ENCODE measurements around the gene C10orf88.
A peak's percentile ranks its signal among the peaks of the same experiment; 100 is the strongest.

The C10orf88 gene, protein sequence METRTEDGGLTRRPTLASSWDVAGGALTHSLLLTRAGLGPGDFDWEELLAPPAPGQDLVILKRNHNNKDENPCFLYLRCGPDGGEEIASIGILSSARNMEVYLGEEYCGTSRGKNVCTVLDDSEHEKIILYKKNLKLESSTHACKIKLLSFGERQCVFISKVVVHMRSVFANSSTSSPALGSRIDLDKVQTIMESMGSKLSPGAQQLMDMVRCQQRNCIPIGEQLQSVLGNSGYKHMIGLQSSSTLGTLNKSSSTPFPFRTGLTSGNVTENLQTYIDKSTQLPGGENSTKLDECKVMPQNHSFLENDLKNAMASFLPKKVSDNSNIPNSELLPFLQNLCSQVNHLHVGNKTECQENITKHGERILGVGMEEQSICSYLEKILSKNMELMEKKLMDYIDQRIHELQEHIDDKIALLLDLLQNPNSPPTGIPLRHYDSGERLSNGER

DNA sequence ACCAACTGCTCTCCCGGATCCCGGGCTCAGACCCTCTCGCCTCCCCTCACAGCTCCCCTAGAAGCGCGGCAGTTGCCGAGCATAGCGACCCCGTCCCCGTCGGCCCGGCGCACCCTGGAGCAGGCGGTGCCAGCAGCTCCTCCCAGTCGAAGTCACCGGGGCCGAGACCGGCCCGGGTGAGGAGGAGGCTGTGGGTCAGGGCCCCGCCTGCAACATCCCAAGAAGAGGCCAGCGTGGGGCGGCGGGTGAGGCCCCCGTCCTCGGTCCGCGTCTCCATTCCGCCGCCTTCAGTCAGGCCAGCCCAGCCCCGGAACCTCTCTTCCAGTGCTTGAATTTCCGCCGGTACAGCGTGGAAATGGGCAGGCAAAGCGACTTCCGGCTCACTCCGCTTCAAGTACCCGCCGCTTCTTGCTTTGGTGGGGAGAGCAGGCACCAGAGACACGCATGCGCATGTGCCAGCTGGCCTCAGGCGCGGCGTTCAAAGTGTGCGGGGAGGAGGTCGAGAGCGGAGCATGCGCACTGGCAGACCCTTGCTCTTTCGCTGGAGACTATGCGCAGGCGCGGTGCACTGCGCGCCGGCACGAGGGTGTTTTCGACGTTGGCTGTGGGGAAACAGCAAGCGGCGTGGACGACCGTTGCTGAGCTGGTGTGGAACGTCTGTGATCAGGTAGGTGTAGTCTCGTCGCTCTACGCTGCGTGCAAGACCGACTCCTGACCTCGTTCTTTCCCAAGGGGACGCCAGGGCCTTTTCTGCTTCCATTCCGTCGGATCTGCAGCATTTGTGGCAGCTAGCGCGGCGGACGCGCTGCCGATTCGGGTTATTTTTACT lies at the start of gene C10orf88:
TSS of gene C10orf88 (minus strand) at position 326 of the 829 bp plus-strand sequence. CDS start at position 277, 49 bp downstream.
- peak; percentile 100 for DNase-seq (ENCODE audit: low read depth)
- TF ChIP-seq, protein P1, sequence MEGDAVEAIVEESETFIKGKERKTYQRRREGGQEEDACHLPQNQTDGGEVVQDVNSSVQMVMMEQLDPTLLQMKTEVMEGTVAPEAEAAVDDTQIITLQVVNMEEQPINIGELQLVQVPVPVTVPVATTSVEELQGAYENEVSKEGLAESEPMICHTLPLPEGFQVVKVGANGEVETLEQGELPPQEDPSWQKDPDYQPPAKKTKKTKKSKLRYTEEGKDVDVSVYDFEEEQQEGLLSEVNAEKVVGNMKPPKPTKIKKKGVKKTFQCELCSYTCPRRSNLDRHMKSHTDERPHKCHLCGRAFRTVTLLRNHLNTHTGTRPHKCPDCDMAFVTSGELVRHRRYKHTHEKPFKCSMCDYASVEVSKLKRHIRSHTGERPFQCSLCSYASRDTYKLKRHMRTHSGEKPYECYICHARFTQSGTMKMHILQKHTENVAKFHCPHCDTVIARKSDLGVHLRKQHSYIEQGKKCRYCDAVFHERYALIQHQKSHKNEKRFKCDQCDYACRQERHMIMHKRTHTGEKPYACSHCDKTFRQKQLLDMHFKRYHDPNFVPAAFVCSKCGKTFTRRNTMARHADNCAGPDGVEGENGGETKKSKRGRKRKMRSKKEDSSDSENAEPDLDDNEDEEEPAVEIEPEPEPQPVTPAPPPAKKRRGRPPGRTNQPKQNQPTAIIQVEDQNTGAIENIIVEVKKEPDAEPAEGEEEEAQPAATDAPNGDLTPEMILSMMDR (IDR thresholded peaks at IDR 0.05; ENCODE audit: low read length, missing control alignments) = no peak
- peak within 1 kb of the TSS; percentile 78 for H3K4me3 ChIP-seq (replicated peaks; ENCODE audit: low read depth, low read length)

DNA sequence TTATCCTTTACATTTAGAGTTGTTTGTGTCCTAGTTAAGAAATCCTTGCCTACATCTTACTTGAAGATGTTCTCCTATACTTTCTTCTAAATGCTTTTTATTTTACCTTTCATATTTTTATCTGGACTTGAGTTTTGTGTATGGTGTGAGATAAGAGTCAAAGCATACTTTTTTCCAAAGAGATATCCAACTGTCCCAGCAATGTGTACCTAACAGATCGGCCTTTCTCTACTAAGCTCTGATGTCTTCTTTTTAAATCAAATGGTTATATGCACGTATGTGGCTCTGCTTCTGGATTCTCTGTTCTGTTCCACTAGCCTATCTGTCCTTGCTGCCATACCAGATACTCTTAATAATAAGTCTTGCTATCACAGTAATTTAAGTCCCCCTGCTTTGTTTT lies 47.3 kb upstream of the C10orf88 start:
- no peak overlapping the region for H3K4me3 ChIP-seq (replicated peaks; ENCODE audit: low read depth, low read length)
- DNase-seq (ENCODE audit: low read depth) = no peak
- TF ChIP-seq, protein P1 (IDR thresholded peaks at IDR 0.05; ENCODE audit: low read length, missing control alignments) = no peak

DNA sequence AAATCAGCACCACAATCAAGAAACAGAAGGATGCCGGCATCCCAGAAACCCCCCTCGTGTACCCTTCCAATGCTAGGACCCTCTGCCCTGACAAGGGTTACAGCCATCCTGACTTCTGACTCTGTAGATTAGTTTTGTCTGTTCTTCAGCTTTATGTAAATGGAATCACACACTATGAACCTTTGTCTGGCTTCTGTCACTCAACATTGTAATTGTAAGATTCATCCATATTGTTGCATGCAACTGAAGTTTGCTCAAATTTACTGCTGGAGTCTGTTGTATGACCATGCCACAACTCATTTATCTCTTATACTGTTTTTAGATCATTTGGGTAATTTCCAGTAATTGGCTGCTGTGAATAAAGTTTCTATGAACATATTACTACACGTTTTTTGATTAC lies 46.1 kb upstream of the C10orf88 start:
- no peak for DNase-seq (ENCODE audit: low read depth)
- TF ChIP-seq, protein P1 (IDR thresholded peaks at IDR 0.05; ENCODE audit: low read length, missing control alignments) = no peak
- no peak overlapping the region for H3K4me3 ChIP-seq (replicated peaks; ENCODE audit: low read depth, low read length)

DNA sequence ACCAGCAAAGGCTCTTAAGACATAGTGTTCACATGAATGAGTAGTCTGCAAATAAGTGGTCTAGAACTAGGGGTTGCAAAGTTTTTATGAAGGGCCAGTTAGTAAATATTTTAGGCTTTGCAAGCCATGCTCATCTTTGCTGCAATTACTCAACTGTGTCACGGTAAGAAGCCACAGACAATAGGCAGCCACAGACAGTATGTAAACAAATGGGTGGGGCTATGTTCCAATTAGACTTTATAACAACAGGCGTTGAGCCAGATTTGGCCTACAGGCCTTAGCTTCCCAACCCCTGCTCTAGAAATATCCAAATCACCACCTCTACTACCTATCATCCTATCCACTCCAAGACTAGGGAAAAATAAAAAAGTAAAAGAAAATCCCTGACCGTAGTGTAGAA lies 45.3 kb upstream of the C10orf88 start:
- DNase-seq (ENCODE audit: low read depth) = no peak

DNA sequence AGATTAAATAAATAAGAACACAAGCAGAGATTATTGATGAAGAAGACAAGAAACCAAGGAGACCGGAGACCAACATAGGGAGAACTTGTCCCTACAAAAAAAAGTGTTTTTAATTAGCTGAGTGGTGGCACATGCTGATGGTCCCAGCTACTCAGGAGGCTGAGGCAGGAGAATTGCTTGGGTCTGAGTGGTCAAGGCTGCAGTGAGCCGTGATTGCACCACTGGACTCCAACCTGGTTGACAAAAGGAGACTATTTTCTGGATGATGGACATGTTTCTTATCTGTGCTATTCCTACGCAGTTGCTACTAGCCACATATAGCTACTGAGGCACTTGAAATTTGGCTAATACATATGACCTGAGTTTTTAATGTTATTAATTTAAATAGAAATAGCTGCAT lies 44.9 kb upstream of the C10orf88 start:
- TF ChIP-seq, protein P1 (IDR thresholded peaks at IDR 0.05; ENCODE audit: low read length, missing control alignments) = no peak
- no peak overlapping the region for H3K4me3 ChIP-seq (replicated peaks; ENCODE audit: low read depth, low read length)
- no peak for DNase-seq (ENCODE audit: low read depth)

More for the DNA sequence above, 45.3 kb upstream of the C10orf88 start:
- no peak overlapping the region for H3K4me3 ChIP-seq (replicated peaks; ENCODE audit: low read depth, low read length)
- TF ChIP-seq, protein P1 (IDR thresholded peaks at IDR 0.05; ENCODE audit: low read length, missing control alignments) = no peak

DNA sequence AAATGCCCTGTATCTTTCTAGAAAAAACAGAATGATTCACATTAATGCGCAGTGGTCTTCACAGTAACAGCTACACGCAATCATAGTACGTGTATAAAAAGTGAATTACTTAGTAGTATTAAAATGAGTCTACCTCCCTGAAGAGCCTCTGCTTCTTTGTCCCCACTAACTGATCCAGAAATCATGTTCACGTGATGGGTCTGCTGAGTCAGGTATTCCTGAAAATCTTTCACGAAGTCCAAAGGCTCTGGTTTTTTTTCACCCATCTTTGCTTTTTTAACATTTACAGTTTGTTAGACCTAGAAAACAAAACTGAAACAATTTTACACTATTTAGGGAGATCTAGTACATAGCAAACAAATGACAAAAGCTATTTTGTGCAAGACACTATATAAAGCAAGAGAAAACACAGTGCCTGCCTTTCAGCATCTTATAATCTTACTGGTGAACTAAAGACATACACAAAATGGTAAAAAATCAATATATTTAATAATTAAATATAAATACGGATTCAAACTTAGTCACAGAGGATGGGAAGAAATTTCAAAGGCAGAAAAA lies 44.4 kb upstream of the C10orf88 start:
- no peak for DNase-seq (ENCODE audit: low read depth)
- TF ChIP-seq, protein P1 (IDR thresholded peaks at IDR 0.05; ENCODE audit: low read length, missing control alignments) = no peak
- H3K4me3 ChIP-seq (replicated peaks; ENCODE audit: low read depth, low read length) = no peak overlapping the region

Data from fibroblast of pulmonary artery (primary cell).